NCI-H2171 treated with DMSO at 0.1 percent for 48 hours (cell line): ENCODE data around the gene SOBP.

Experiments used
- DNase-seq: peaks from one replicate; lab custom pipeline; 2025; lab: John Stamatoyannopoulos, UW

SOBP gene

DNA sequence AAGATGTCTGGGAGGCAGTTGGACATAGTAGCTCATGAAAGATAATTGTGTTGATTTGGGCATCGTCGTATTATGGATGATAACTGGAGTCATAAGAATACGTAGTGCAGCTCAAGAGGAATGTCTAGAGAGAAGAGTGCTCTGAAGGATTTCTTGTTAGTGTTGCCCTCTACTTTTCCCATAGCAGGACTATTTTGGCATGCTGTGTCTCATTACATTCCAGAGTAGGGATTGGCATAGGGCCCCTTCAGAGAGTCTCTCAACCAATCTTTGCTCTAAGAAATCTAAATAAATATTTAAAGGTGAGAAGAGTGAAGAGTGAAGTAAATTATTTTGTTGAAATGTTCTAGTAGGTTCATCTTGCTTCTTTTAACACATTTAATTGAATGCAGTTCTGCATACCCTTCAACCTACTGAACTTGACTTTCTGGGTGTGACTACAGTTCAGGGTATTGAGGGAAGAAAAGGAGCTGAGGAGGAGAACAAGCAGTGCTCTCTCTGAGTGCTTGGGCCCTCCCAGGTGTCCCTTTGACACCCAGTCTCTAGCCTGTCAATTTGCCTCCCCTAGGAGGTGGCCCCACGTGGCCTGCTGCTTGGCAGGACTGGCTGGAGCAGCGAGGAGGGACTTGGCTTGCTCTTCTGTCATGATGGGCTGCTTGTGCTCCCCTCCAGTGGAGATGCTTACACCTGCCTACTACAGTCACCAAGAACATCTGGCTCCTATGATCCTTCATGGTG, 33.3 kb downstream of the SOBP start:
- no peak for DNase-seq

DNA sequence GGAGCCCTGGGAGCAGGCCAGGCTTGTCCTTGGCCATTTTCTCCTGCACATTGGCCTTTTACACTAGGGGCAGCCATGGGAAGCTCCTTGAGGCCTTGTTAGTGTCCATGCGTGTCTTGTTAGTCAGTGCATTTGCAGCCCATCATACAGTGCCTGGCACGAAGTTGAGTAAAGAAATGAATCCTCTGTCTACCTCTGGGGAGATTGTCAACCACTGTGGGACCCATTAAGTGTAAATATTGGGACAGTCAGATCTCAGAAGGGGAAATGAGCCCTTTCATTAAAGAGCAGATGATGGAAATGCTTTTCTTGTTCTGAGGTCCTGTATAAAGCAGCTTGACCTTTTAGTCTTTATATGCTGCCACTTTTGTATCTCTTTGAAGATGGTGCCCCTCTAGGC, 33.9 kb downstream of the SOBP start:
- DNase-seq: no peak

DNA sequence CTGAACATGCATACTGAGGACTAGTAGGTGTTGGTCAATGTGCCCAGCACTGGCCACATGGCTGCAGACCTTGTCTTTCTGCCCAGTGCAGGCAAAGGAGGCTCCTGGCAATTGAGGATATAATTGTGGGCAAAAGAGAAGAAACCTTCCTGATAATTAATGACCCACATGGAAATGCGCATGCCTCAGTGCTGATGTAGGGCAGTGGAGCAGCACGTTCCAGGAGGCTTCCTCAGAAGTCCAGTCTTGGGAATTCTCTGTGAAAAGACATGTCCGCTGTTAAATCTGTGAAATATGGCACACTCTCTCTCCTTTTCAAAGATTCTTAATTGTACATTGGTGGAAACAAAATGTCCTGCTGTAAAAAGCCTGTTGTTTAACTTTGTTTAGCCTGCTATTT, 34.7 kb downstream of the SOBP start:
- DNase-seq: no peak

DNA sequence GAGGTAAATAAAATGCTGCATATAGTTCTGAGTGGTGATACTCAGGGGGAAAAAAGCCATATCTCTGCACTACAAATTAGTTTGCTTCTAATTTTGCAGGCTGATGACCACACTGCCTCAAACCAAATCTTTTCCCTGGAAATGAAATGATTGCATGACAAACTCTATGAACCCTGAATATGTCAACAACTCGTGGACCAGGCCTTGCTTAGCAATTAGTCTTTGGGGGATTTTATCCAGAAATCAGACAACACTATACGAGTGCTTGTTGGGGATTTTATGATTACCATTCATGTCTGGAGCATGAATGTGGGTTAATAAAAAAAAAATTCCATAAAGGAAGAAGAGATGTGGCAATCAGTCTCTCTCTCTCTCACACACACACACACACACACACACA, 42.0 kb downstream of the SOBP start:
- DNase-seq: no peak

DNA sequence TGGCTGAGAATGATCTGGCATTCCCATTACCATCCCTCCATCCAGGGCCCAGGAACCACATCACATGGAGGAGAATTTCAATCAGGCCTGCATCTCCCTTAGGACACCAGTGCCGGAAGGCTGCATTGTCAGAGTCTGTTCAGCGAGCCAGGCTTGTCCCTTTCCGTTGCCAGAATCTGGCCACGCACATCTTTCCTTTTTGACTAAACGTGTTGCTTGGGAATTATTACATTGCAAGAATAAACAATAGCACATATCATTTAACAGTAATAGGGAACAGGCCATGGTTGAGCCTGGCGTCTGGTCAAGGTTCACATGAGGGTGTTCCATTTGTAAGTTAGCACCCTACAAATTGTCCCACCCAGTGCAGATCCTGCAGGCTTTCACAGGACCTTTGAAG, 42.8 kb downstream of the SOBP start:
- no peak for DNase-seq

DNA sequence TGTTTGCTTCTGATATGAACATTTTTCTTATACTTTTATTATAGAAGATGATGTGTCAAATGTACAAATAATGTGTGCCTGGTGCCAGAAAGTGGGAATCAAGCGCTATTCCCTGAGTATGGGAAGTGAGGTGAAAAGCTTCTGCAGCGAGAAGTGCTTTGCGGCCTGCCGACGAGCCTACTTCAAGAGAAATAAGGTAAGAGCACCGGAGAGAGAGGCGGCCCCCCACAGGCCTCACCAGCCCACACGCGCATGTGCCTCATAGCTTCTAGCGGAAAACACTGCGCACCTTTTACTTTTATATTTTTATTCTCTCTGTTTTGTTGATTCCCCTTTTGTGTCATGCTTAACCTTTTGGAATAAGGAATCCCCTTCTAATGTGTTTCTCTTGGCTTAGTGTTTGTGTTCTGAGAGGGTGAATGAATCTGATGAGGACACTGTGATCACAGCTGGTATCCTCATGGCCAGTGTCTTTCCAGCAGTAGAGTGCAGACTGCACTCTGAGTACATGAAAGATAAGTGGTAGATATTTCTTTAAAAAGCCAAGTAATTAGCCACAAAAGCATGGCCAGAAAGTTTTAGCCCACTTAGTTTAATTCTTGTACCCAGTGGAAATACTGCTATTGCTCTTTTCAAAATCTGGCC, 43.6 kb downstream of the SOBP start:
- DNase-seq: no peak

DNA sequence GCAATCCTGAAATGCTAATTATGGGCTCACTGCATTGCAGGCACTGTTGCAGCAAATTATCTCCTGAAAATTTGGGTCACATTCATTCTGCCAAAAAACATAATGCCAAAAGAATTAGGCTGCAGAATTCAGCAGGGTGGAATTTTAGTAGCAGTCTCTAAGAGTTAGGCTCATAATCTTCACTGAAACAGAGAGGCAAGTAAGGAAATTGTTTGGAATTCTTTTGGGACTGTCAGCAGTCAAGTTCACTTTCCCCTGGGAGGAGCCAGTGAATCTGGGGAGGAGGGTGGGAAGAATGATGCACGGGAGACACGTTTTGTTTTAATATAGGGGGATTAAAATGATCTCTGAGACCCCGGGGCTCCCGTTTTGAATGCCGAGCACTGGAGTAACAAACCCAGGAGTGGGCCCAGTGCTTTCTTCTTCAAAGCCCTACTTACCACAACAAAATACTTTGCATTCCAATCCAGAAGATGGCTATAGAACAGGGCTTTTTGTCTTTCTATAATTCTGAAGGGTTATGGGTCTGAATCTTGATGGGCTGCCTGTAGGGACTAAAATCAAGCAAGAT, 44.7 kb downstream of the SOBP start:
- DNase-seq: no peak

DNA sequence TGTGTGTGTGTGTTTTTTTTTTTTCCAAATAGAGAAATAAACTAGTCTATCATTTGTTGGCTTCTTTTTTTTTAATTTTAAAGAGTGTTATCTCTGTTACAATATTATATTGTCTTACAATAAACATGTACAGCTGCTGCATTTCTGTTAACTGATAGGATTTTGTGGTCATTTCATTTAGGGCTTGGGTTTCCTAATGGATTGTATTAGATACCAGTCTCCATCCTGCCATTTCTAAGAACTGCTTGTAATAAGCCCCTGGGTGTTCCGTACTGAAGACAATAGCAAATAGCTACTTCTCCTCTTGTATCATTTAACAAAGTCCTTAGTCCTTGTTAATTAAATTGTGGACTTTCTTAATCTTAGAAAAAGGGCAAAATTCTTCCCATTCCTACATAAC, 45.7 kb downstream of the SOBP start:
- no peak for DNase-seq

DNA sequence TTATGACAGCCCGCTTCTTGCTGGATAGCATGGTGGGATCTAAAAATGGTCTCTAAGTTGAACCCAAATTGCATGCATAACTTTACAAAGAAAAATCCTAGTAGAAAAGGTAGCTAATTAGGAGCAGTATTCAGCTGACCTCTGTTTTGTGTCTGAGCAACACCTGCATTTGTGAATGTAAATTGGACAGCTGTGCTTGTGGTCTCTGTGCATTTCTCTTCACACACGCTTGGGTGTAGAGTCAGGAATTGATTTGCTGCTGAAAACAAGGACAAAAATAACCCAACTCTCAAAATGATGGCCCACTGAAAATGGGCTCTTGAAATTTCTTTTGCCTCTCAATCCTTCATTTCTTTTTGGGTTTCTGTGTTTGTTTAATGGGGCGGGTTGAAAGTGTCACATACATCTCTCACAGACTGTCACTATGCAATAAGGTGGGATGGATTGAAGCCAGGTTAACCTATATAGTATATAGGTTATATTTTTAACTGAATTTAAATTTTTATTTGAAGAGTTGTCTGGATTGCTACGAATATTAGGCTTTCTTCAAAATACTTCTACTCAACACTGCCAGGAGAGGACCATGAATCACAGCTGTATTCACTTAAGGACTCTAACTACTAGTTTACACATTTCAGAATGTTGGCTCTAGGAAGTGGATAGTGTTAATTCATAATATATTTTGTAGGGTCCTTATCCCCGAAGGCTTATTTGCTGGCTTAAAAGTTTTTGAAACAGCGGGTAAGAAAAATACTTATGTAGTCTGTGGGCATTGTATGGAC, 46.5 kb downstream of the SOBP start:
- DNase-seq: no peak

DNA sequence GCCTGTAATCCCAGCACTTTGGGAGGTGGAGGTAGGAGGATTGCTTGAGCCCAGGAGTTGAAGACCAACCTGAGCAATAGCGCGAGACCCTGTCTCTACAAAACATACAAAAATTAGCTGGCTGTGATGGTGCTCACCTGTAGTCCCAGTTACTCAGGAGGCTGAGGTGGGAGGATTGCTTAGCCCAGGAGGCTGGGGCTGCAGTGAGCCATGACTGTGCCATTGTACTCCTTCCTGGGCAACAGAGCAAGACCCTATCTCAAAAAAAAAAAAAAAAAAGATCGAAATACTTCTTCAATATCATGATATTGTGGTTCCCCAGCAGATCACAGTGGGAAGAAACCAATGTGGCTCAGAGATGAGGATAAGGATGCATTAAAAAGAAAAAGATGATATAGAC, 47.6 kb downstream of the SOBP start:
- DNase-seq: no peak

DNA sequence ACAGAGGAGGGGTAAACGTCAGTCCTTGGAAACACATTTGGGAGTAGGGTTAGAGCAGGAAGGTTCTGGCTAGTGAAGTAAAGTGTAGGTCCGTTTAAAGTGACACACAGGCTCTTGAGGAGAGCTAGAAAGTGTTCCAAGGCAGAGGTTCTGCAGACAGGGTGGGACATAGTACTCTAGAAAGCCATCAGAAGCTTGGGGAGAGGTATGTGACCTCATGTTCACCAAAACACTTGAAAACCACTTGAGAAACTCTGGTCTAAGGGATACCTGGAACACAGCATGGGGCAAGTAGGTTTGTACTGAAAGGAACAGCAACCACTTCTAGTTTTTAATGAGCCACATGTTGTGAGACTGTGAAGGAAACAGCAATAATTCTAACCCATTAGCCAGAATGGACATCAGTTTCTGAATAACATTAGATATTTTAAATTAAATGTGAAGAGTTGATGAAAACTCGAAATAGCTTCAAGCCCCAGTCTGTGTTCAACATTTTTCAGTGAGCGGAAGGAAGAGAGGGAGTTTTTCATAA, 49.0 kb downstream of the SOBP start:
- DNase-seq: no peak

DNA sequence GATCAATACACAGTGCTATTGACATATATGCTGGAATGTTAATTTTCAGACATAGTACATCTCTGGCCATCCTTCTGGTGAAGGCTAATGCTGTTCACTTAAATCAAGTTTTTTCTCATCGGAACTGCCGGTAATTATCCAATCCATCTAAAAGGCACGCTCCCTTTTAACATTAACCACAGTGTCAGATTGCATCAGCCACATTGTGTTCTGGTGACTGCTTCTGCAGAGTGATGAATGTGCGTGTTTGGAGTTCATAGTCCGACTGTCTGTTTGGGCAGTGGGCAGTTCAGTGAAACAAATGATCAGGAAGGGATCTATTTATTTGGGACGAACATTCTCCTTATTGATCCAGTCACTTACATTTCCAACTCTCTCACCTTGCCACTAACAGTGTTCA, 49.5 kb downstream of the SOBP start:
- DNase-seq: peak; percentile 15

DNA sequence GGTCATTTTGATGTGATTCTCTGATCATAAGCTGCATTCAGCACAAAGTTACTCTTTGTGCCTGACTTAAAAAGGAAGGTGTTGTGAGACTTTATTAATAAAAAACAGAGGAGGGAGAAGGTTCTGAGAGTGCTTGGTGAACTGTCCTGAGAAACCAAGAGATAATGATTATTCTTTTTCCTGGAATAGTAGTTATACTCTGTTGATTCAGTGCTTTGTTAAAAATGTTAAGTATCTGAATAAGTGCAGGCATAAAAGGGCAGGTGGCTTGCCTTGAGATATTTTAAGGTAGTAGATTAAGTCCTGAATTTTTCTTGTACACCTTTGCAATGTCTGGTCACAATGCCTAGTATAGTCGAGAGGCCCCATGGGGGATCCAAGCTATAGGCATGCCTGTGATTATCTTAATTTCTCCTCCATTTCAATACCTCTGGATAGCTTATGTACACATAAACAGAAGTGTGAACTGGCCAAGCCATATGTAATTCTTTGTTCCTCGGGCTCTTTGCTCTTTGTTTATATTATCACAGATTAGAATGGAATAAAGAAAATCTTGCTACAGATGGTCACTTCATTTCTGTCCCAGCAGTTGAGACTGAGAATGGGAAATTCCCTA, 50.0 kb downstream of the SOBP start:
- DNase-seq: no peak

DNA sequence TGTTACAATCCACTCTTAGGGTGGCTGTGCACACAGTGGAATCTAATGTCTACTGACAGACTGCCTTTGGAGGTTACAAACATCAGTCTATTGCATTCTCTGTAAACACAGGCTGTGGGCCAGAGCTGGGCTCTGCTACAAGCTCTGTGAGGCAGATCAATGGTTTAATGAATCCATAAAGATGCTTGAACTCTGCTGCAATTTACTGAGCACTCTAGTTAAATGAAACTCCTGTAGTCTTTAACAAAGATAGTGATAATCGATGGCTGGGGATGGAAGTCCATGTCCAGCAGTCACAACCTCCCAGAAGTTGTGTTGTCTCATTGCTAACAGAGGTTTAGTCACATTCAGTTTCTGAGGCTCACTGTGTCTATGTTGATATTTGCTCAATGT, 50.5 kb downstream of the SOBP start:
- no peak for DNase-seq

DNA sequence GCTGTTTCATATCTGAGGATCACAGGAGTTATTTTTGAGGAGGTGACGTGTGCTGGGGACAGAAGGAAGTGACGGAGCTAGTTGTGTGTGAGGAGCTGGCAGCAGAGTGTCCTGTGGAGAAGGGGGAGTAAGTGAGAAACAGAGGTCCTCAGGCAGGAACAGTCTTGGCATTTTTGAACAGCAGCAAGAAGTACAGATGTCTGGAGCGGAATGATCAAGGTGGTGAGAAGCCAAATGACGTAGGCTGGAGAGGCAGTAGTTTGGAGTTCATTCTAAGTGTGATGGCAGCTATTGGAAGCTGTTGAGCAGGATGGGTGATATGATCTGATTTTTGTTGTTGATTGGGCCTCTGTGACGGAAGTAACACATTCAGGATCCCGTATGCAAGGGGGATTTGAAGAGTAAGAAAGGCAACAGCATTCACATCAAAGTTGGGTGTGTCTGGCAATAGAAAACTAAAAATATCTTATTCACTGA, 52.3 kb downstream of the SOBP start:
- DNase-seq: no peak

DNA sequence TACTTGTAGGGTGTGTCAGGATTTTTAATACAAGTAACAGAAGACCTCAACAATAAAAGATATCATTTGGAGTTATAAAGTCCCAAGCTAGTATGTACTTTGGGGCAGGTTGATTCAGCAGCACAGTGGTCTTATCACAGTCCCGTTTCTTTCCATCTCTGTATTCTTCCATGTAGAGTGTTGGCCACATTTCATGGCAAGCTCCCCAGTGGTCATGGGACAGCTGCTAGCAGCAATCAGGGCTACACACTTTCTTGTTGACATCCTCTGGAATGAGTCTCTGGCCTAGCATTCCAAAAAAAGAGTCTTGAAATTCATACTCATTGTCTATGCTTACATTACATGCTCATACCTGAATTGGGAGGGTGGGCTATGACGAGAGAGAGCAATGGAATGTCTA, 53.2 kb downstream of the SOBP start:
- DNase-seq: no peak

DNA sequence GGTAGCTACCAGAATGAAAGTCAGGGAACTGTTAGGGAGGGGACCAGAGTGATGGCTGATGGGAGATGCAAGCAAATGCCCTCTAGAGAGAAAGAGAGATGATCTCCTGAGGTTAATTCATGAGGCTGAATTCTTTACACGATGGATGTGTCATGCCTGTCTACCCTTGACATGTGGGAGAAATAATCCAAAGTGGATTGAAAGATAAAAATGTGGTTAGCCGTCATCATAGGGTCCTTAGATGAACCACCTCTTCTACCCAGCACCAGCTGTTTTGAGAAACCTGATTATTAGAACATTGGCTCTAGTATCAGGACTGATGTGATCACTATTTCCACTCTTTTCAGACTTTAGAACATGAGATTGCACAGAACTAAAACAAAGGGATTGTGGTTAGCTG, 53.6 kb downstream of the SOBP start:
- DNase-seq: no peak

DNA sequence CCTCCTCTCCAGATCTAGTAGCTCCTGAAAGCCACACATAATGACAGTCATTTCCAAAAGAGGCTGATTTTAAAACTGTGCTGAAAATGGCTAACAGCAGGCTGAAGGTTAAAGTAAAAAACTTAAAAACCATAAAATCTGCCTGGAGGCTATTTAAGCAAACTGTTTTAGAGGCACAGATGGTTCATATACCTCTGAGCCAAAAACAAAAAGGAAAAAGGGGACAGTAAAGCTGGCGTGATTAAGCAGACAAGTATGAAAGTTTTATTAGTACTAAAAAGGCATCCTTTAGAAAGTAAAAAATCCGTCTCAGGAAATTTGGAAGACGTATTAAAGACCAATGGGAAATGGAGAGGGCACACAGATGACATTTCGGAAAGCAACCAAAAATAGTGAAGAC, 55.8 kb downstream of the SOBP start:
- DNase-seq: no peak

DNA sequence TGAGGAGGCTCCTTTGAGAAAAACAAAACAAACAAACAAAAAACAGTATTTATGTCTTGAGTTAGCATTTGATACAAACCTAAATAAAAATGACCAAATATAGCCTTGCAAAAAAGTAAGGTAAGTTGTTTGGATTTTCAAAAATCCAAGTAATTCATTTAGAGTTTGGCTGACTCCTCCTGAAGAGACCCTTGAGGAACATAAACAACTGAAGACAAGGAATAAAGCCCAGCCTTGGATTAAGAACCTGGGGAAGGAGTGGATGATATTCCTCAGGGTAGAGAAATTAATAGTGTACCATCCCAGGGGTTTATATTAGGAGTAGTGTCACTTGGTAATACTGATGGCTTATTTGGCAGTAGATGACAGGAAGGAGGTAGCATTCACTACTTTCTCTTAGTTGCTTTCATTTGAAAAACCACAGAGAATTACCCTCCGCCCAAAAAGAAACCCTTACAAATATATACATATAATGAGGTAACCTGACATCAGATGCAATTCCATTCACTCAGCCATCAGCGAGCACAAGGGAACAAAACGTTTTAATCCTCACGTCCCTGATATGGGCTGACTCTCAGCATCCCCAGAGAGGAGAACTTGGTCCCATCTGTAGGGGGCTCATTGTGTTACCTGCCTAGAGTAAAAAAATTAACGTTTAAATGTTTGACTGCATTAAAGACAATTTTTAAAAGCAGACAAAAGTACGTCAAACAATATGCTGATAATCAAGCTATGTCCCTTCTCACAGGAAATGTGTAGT, 57.0 kb downstream of the SOBP start:
- DNase-seq: no peak

DNA sequence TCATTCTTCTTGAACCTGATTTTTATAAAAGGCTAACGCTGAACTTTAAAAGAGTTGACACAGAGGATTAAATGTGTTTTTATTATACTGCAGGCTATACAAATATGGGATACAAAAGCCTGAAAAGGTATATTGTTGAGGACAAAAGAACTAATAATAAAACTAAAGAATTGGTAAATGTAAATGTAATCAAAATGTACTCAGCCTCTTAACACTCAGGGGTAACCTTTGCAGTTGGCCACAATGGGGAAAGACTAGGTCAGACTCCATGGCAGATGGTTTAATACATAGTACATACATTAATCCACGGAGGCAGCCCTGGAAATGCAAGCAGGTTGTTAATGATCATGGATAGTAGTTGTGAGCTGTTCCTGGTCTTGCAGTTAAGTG, 57.5 kb downstream of the SOBP start:
- DNase-seq: no peak

DNA sequence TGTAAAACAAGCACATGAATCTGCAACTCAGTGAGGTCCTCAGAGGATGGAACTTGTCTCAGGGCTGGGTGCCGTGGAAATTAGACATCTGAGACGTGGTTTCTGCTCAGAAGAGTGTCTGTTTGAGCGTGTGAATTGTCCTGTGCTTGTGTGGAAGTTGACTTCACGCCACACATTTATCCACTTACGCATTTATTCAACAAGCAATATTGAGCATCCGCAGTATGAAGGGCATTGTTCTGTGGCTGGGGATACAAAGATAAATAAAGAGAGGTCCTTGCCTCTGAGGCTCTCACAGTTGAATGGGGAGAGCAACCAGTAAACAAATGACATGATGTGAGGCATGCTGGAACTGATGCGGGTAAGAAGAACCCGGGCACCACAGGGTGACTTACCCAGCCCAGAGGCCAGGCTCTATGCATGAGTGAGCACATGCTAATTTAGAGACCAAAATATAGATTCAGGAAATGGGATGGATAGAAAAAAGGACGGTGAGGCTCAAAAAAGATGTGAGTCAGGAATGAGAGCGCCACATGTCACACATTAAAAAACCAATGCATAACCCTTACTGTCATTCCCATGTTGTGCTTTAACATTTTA, 60.4 kb downstream of the SOBP start:
- DNase-seq: no peak
